ENCODE measurements around the gene RPS15.

RPS15 gene

GRCh38 chr19:1438035-1438932, at the start of gene RPS15:
Gene RPS15, plus strand, starts transcription at chr19:1438396. Its CDS starts 30 bp downstream, at chr19:1438426.
- DNase-seq = peak; percentile 97

DNA sequence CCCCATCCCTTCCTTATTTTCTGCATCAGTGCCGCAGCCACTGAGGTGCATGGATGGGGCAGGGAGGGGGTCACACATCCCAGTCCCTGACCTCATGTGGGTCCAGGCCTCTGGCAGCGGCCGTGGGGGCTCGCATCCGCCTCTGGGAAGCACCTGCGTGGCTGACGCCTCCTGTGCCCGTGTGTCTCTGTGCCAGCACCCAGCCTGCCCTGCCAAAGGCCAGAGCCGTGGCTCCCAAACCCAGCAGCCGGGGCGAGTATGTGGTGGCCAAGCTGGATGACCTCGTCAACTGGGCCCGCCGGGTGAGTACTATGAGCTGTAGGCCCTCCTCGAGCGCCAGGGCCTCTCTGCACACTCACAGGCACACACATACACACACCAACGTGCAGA, 49.6 kb upstream of the RPS15 start:
- no peak for DNase-seq

DNA sequence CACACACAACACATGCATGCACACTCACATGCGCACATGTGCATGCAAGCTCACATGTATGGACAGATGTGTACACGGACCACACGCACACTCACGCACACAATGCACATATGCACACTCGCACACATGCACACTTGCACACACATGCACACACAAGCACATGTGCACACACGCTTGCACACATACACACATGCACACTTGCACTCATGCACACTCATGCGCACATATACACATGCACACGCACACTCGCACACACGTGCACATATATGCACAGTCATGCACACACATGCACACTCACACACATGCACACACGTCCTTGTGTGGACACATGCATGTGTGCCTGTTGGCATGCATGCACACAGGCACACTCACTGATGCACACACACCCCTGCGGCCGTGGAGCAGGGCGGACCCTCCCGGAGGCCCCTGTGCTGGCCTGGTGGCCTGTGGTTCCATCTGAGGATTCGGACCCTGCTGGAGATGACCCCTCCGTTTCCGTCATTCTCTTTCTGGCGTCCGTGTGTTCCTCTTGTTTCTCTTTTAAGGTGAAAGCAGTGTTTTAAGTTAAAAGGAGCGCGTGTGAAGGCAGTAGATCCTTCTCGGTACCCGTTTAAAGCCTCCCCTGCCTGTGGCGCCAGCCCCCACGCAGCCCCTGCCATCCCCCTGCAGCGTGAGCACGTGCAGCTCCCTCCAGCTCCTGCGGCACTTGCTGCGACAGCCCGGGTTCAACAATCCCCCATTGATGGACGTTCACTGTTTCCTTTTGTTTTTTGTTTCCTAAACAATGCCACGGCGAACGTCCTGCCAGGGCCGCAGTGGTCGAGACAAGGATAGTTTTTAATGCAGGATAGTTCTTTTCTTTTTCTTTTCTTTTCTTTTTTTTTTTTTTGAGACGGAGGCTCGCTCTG, 48.9 kb upstream of the RPS15 start:
- no peak for DNase-seq

DNA sequence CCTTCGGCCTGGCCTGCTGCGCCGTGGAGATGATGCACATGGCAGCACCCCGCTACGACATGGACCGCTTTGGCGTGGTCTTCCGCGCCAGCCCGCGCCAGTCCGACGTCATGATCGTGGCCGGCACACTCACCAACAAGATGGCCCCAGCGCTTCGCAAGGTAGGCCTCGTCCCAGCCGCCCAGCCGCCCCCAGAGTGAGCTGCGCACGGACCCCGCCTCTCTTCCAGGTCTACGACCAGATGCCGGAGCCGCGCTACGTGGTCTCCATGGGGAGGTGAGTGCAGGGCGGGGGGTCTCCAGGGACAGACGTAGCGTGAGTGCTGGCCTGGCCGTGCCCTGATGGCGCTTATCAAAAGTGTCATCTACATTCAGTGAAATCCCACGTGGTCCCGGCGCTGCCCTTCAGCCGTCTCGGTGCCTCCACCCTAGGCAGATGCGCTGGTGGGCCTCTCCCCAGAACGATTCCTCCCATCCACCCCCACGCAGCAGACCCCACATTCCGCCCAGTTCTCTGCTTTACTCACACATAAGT, 47.2 kb upstream of the RPS15 start:
- DNase-seq = no peak

GRCh38 chr19:1392407-1392806, 45.8 kb upstream of the RPS15 start:
- no peak for DNase-seq

DNA sequence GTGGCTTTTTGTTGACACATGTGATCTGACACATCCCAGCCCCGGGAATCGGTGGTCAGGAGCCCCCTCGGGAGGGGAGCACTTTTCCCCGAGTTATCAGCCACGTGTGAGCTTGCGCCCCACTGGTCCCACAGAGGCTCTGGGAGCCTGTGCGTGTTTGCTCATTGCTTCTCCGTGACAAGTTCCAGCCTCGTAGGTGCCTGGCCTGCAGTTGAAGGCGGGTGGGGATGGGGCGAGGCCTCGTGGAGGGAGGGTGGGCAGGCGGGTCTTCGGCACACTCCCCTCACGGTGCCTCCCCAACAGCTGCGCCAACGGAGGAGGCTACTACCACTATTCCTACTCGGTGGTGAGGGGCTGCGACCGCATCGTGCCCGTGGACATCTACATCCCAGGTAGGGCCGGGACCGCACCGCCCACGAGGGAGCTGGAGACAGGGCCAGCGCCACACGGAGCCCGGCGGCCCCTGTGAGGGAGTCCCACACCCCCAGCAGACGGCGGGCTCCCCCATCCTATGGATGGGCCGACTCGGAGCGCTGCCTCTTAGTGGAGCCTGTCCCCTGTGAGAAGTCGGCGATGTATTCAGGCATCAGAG, 45.2 kb upstream of the RPS15 start:
- DNase-seq = no peak

GRCh38 chr19:1393841-1394240, 44.4 kb upstream of the RPS15 start:
- no peak for DNase-seq

- no peak for DNase-seq
These were observed 43.7 kb upstream of the RPS15 start for GRCh38 chr19:1394252-1395193.

DNA sequence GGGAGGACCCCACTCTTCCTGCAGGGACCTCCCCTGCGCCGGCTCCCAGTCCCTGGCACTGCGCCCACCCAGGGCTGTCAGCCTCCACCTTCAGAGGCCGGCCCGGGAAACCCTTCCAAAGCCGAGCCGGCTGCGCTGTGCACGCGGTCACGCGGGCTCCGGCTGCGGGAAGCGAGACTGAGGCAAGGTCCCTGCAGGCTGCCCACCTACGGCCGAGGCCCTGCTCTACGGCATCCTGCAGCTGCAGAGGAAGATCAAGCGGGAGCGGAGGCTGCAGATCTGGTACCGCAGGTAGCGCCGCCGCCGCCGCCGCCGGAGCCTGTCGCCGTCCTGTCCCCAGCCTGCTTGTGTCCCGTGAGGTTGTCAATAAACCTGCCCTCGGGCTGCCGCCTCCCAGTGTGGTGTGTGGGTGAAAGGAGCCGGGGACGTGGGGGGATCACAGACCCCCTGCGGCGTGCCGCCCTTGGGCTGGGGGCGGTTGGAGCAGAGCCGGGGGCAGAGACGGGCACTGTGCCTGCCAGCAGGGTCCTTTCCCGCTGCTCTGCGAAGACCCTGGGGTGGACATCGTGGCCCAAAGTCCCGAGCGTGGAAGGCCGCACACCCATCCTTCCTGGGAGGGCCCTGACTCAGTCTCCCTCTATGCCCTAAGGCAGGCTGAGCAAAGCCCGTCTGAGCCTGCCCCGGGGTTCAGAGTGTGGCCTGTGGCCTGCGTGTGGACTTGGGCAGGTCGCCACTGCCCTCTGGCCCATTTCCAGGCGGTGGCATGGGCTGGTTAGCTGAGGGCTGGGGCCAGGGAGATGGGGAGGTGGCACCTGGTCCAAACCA, 42.8 kb upstream of the RPS15 start:
- DNase-seq = no peak

- peak; percentile 70 for DNase-seq
These were observed 42.0 kb upstream of the RPS15 start for GRCh38 chr19:1396019-1396767.

GRCh38 chr19:1396768-1397679, 41.2 kb upstream of the RPS15 start:
- DNase-seq = no peak

DNA sequence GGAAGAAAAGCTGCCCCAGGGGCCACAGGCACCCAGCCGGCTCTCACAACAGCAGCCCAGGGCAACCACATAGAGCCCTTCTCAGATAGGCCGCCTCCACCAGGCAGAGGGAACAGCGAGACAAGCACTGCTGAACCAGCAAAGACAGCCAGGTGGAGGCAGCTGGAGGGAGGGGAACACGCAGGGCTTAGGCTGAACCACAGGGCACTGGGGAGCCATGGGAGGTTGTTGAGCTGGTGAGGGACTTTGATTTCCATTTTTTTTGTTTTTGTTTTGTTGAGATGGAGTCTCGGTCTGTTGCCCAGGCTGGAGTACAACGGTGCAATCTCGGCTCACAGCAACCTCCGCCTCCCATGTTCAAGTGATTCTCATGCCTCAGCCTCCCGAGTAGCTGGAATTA, 40.4 kb upstream of the RPS15 start:
- peak; percentile 35 for DNase-seq

DNA sequence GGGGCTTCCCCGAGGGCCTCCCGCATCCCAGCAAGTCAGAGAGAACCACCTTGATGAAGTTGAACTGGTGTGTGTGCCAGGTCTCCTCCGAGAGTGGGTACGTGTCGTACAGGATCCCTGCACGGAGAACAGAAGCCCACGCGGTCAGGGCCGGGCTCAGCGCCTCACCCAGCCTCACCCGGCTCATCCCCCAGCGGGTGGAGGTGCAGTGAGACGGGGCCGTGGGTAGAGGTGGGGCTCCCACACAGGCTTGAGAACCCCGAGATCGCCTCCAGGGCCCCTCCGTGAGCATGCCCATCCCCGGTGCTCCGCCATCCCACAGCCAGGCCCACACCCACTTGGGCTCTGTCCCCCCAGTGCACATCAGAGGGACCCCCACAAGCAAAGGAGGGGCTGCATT, 39.1 kb upstream of the RPS15 start:
- no peak for DNase-seq

- no peak for DNase-seq
These were observed 38.5 kb upstream of the RPS15 start for GRCh38 chr19:1399745-1400144.

DNA sequence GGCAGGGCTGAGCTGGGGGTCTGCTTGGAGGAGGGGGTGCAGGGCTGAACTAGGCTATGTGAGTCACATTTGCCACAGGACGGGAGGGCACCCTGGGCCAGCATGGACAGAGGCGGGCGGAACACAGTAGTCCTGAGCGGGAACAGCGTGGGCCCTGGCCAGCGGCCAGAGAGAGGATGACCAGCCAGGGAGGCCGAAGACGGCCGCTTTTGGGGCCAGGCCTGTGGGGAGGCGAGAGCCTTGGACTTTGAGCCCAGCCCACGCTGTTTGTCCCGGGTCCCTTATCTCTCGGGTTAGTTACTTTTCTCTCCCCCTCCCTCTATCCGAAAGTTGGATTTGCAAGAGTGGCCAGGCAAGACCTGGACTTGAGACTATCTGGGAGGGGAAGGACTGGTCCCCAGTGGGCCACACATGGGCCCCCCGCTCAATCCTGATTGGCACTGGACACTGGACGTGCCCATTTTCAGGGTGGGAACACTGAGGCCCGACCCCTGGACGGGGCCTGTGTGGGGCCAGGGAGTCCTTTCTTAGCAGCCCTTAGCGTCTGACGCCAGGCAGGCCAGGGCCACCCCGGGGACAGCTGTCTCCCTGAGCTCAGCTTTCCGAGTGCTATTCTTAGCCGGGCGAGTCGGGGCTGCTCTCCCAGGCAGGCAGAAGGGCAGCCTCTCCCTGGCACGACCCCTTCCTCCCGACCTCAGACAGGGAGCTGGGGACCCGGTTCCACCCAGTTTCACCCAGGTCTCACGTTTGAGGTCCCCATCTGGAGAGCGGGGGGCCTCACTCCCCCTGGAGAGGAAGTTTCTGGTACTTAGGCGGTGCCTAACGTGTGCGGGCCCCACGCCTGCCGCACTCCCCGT, 37.7 kb upstream of the RPS15 start:
- DNase-seq = peak; percentile 43

DNA sequence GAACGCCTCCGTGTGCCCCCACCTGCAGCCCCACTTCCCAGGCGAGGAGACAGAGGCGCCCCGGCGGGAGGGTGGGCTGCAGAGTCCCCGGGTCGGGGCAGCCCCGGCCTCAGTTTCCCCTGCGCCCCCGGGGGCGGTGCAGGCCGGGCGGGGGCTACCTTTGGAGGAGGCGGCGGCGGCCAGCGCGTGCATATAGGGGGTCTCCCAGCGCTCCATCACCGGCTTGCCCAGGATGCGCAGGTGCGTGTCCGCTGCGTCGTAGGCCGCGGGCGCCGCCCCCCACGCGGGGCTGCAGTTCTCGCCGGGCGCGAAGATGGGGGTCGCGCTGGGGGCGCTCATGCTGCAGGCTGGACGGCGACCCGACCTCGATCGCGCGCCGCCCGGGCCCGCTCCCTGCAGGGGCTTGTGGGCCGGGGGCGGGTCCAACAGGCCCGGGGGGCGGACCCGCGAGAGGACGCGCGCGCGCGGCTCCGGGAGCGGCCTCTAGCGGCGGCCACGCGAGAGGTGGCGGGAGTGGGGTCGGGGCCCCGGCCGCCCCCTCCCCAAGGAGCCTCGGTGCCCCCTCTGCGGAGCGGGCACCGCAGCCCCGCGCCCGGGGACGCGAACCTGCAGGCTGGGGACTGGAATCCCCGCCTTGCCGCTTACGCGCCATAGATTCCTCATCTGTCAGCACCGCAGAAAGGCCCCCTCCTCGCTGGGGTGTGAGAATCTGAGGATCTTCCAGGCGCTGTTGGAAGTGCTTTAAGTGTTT, 36.9 kb upstream of the RPS15 start, which contains the start of gene GAMT:
TSS of gene GAMT (minus strand) at position 405 of the 751 bp plus-strand sequence. CDS start at position 339, 66 bp downstream.
- DNase-seq = peak; percentile 77

GRCh38 chr19:1401889-1402217, 36.3 kb upstream of the RPS15 start:
- no peak for DNase-seq

Measured in hematopoietic multipotent progenitor cell treated with erythropoietin and hydrocortisone succinate and interleukin-3 and kit ligand, for 4 days (in vitro differentiated cells).